HG02884 (cell line): ENCODE measurements around the gene LIMK2.
"Not testable (repeated sequence)": the region's sequence is repeated elsewhere in the genome, so short reads cannot be mapped to it uniquely, and the experiment has no call there.

Source experiments
- ATAC-seq: cut with Tn5 transposase; IDR thresholded peaks from one replicate; pipeline ENCODE4 v1.9.1; 2021; ENCODE audit warnings: mild to moderate bottlenecking, moderate library complexity; ENCODE audit not compliant: unreplicated experiment

LIMK2 gene

DNA sequence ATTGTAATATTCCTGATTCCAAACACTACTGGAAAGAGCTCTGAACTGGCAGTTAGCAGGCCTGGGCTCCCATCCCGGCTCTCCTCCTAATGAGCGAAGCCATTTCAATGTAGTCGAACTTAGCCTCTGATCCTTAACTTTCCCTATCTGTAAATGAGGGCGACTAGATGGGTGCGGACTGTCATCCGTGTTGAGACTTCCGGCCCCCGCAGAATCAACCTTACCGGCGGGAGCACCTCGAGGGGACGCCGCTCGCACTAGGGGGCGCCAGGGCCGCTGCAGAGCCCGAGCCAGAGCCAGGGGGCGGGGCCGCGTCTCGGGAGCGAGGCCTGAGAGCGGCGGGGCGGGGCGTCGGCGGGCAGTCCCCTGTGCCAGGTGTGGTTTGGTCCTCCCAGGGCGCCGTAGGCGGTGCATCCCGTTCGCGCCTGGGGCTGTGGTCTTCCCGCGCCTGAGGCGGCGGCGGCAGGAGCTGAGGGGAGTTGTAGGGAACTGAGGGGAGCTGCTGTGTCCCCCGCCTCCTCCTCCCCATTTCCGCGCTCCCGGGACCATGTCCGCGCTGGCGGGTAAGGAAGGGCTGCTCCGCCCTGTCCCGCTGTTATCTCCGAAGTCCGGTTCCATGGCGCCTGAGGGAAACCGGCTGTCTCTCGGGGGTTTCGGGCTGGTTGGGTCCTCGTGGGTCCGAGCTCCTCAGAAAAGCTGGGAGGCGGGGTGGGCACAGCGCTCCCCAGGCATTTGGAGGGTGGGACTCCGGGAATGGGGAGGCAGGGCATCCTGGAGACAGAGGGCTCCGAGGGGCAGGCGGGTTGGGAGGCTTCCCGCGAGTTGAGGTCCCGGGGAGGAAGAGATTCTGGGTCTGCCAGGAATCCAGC lies at the start of gene LIMK2:
Gene LIMK2 (plus strand): TSS at position 437 of the 869 bp plus-strand sequence. CDS start 111 bp downstream, at position 548.
- ATAC-seq, result peak; percentile 83

DNA sequence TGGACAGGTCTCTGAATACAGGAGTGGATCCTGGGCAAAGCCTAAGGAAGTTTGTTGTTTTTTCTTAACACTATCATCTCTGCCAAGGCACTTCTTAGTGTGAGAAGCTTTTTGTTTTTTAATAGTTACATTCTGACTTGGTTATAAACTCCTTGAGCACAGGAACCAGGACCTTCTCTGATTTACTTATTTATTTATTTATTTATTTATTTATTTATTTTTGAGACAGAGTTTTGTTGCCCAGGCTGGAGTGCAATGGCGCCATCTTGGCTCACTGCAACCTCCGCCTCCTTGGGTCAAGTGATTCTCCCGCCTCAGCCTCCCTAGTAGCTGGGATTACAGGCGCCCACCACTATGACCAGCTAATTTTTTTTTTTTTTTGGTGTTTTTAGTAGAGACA lies 41.1 kb upstream of the LIMK2 start:
- ATAC-seq, result no peak

DNA sequence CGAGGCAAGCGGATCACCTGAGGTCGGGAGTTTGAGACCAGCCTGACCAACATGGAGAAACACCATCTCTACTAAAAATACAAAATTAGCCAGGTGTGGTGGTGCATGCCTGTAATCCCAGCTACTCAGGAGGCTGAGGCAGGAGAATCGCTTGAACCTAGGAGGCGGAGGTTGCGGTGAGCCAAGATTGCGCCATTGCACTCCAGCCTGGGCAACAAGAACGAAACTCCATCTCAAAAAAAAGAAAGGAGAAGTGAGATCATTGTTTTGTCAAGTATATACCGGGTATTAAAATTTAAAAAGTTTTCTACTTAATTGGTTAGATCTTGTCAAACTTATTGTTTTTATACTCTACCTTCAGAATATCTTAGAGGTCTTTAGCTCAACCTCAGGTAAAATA lies 40.4 kb upstream of the LIMK2 start:
- ATAC-seq, result not testable (repeated sequence)

DNA sequence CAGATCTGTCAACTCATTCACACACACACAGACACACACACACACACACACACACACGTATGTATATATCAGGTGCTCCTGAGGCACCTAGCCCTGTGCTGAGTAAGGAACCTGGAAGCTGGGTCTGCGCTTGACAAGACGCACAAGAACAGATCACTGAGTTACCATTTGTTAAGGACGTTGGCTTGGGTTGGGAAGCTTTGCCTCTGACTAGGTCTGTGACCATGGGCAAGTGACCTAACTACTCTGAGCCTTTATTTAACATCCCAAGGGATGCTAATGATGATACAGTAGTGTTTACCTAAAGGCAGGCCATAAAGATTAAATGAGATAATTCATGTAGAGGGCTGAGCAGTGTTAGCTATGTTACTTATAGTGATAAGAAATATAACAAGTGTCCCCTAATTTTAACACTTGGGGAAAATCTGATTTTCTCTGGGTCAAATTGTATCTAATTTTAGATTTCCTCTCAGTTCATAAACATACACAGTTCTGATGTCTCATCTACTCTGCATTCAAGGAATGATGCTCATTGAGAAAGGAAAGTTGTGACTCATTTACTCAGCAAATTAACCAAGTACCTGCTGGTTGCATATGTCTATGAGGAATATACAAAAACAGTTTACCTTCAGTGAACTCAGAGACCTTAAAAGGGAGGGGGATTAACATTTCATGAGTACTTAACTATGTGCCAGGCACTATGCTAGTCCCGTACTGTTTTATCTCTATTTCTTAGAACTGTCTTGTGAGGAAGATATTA lies 38.5 kb upstream of the LIMK2 start:
- no peak for ATAC-seq

DNA sequence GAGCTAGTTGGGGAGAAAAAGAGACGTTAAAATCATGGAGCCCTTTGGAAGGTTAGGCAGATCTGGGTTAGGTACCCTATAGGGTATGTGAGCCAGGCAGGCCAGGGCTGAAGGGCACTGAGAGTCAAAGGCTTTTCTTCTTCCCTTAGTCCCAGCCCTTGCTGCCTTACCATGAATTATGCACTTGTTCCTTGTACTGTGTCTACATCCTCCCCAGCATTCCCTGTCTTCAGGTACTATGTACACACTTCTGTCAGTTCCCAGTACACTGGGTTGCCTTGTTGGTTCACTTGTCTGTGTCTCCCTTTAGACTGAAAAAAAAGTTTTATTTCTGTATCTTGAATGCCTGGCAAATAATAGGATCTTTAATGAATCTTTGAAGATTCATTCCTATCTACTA lies 35.2 kb upstream of the LIMK2 start:
- no peak for ATAC-seq

DNA sequence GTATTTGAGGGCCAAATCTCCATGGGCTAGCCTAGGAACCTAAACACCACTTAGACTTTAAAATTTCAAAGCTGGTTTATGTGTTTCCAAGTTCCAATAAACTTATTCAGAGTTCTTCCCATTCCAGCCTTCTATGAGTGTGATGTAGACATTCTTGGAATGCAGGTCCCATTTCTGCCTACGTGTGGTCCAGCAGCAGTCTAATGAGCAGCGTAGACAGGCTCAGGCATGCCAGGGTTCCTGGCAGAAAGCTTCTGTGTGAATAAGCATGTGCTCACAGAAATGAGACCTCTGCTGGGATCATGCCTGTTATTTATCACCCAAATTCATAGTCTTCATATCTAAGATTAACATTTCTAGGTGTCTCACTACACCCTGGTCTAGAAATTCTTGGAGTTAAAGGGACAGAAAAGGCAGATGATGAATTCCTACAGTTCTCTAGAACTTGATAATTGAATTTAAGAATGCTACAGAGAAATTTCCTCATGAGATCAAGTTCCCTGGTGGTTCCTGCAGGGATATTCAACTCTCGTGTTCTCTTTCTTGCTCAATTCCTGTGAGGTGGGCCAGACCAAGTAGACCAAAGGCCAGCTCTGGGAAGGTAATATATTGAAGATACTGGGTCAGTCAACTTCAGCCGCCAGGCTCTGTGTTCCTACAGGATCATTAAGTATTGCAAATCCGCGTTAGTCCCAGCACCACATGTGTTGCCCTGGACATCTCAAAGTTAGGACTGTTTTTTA lies 34.5 kb upstream of the LIMK2 start:
- no peak for ATAC-seq

DNA sequence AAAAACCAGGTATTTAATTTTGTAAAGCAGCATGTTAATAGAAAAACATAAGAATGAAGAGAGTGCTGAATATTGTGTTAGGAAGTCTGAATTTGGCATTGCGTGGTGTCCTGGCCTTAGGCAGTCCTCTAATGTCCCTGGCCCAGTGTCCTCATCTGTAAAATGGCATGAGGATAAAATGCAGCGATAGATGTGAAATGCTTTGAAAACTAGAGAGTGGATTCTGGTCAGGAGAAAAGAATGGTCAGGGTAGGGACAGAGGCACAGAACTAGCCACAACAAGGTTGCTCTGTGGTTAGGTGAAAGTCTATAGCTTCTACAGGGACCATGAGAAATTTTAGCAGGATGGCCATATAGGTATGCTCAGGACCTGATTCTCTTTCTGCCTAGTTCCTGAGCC lies 33.2 kb upstream of the LIMK2 start:
- no peak for ATAC-seq

DNA sequence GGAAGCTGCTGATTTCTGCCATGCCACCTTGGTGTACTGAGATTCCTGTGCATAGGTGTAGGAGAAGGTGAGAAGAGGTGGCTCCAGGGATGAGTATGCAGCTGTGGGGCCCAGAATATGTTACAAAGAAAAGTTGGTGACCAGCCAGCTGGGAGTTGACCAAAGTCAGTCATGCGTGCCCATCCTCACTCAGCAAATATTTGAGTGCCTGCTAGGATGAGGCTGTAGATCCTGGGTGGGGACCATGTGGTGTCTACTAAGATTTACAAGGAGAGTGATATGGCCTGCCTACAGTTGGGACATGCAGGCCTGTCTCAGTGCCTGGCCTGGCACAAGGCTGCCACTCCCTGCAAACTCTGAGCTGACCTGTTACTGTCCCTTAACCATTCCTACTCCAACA lies 32.8 kb upstream of the LIMK2 start:
- ATAC-seq, result no peak

DNA sequence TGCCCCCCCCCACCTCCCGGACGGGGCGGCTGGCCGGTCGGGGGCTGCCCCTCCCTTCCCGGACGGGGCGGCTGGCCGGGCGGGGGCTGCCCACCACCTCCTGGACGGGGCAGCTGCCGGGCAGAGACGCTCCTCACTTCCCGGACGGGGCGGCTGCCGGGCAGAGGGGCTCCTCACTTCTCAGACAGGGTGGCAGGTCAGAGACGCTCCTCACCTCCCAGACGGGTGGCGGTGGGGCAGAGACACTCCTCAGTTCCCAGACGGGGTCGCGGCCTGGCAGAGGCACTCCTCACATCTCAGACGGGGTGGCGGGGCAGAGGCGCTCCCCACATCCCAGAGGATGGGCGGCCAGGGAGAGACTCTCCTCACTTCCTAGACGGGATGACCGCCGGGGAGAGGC lies 28.1 kb upstream of the LIMK2 start:
- no peak for ATAC-seq

DNA sequence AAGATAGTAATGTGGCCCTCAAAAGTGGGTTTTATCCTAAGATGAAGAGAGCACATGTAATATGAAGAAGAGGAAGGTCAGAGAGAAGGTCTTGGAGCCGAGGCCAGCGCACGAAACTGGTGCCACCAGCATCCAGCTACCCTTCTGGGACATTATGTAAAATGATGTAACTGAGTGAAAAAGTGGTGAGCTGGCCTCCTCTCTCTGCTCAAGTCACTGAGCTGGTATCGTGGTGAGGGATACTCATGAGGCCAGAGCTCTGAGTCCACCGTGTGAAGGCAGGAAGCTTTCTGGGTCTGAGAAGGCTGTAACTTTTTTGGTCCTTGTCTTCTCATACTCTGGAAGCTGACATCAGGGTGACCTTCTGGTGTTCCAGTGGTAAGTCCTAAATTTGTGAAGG lies 27.0 kb upstream of the LIMK2 start:
- ATAC-seq, result no peak

DNA sequence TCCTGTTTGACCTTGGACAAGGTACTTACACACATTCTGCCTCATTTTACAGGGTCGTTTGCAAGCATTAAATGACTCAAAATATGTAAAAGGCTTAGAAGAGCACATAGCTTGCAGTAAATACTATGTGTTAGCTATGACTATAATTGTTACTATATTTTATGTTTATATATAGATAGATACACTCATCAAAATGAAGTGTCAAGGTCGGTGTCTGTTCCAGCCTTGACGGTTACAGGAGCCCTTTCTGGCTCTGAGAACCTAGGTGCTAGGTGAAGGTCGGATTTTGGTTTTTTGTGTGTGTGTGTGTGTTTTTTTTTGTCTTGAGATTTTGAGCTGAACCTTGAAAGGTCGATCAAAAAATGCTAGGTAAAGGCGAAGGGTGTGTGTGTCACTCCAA lies 24.5 kb upstream of the LIMK2 start:
- no peak for ATAC-seq

DNA sequence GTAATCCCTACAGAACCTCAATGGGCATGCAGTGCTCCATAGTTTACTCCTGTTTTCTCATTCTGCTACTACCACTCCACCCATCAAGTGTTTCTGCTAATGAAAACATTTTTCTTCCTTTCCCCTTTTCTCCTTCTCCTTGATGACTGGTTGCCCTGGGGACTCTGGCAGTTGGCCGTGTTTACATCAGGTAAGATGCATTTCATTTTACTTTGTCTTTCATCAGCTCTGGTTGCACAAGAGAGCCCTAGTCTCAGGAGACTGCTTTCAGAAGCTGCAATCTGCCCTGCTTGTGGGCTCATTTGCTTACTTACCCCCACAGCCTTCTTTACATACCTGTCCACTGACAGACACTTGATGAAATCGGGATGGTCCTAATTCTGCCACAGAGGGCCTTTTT lies 19.6 kb upstream of the LIMK2 start:
- ATAC-seq, result no peak

DNA sequence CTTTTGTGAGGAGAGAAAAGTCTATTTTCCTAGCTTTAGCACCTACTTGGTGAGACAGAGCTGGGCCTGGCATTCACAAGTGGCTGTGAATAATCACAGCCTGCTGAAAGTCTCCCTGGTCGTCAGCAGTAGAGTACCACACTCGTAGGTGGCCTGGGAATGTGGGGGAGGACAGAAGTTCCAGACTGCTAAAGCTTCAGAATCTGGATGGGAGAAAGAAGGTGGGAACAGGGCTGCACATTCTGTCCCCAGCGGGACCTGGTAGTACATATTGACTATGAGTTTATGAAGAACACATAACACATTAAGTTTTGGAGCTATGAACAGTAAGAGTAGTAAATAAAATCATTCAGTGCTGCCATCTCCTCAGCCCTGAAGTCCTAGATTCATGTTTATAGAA lies 19.0 kb upstream of the LIMK2 start:
- ATAC-seq, result no peak

DNA sequence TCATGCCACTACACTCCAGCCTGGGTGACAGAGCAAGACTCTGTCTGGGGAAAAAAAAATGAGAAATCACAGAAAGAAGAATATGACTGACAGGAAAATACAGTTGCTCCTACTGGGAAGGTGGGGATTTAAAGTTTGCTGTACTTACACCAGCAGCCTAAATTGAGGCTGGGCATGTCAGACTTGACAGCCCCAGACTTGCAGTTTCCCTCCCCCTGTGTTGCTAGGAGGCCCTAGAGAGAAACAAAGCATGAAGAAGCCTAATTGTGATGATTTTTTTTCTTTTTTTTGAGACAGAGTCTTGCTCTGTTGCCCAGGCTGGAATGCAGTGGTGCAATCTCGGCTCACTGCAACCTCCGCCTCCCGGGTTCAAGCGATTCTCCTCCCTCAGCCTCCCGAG lies 17.4 kb upstream of the LIMK2 start:
- not testable (repeated sequence) for ATAC-seq

DNA sequence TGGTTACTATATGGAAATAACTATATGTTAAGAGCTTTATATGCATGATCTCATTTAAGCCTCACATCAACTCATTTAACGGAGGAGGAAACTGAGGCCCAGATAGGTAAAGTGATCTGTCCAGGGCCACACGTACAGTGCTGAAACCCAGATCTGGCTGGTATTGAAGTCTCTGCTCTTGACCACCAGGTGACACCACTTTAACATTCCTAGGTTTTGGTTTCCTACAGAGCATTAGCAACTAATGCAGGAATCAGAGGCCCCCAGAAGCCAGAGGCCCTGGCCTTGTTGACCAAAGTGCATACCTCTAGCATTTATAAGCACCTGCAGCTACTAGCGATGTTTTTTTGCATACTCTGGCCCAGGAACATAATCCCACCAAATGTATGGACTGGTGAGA lies 12.9 kb upstream of the LIMK2 start:
- no peak for ATAC-seq

DNA sequence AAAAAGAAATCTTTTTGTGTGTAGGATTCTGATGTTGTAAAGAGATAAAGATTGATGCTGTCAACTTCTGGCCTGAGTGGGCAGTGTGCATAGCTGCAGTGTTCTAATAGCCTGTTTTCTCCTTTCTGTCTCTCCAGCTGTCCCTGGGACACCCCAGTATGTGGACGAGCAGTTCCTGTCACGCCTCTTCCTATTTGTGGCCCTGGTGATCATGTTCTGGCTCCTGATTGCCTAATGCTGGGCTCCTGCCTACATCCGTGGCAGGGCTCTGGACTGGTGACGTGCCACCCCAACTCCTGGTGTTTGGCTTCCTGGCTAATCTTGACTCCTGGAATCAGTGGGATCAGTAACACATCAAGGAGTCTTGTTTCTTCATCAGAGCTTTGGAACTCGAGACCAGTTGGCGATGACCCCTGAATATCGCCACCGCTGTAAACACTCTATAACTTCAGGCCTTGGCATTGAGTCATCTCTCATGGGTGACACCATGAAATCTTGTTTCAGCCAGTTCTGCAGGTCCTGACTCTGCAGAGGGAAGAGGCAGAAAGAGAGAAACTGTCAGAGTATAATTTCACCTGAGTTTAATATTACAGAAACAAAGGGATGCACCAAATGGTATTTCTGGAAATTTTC lies 7.6 kb upstream of the LIMK2 start:
- ATAC-seq, result not testable (repeated sequence)

DNA sequence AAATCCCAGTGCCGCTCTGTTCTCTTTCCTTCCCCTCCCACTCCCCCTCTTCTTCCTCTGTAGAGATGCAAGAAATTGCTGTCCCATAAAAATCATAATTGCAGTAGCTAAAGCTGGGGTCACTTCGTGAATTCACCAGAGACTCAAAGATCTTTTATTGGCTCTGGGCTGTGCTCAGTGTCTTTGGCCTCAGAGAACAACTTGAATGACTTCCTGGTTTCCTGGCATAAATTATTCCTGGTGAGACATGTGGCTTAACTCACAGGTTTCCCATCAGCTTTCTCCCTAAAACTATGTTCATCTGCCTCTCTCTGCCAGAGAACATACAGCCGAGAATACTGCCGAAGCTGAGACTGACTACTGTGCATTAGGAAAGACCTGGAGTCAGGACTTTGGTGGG lies 7.0 kb upstream of the LIMK2 start:
- ATAC-seq, result not testable (repeated sequence)

DNA sequence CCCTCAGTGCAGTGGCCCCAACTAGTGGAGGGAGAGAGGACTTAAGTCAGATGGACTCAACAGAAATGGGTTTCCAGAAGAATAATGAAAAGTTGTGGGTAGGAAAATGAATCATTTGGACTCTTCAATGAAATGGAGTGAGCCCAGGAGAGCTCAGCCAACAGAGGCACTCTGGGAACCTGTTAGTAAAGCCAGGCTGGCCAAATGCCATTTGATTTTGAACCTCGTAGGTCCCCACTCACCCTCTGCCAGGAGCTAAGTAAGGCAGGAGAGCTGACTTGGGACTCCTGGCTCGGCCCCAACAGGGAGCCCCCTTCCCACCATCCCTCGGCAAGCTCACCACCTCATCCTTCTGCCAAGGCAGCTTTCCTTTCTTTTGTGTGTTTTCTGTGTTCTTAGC lies 5.6 kb upstream of the LIMK2 start:
- ATAC-seq, result not testable (repeated sequence)

DNA sequence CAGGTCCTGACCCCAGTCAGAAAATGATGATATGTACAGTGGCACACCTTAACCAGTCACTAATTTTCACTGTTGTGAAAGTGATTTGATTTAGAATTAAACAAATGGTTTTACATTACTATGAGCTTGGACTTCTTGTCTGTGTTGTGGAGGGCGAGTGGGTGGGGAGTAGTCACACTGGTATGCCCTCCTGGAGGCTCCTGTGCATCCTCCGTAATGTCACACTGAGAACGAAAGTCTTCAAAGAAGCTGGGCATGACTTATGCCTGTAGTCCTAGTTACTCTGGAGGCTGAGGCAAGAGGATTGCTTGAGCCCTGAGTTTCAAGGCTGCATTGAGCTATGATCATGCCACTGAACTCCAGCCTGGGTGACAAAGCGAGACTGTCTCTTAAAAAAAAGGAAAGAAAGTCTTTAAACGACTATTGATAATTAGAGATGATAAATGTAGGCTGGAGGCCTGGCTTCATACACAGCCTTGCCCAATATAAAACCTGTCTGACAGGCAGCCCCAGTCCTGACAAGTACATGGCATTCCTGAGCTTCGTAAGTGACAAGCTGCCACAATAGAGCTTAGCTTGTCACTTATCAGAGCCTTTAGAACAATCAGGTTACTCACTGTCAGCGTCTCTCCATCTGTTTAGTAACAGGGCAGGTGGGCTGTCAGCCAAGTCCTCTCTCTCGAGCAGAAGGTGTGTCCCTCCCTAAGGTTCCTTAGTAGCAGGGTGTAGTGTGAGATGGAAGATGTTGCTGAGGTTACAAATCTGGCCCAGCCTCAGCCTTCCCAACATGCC lies 5.0 kb upstream of the LIMK2 start:
- ATAC-seq, result no peak
